HCEC 1CT (cell line): Measurements from ENCODE around the gene SOX4.

ENCODE experiments used
- DNase-seq: peaks from one replicate; pipeline ENCODE4 v3.0.0-alpha.2; 2017

The SOX4 gene

DNA sequence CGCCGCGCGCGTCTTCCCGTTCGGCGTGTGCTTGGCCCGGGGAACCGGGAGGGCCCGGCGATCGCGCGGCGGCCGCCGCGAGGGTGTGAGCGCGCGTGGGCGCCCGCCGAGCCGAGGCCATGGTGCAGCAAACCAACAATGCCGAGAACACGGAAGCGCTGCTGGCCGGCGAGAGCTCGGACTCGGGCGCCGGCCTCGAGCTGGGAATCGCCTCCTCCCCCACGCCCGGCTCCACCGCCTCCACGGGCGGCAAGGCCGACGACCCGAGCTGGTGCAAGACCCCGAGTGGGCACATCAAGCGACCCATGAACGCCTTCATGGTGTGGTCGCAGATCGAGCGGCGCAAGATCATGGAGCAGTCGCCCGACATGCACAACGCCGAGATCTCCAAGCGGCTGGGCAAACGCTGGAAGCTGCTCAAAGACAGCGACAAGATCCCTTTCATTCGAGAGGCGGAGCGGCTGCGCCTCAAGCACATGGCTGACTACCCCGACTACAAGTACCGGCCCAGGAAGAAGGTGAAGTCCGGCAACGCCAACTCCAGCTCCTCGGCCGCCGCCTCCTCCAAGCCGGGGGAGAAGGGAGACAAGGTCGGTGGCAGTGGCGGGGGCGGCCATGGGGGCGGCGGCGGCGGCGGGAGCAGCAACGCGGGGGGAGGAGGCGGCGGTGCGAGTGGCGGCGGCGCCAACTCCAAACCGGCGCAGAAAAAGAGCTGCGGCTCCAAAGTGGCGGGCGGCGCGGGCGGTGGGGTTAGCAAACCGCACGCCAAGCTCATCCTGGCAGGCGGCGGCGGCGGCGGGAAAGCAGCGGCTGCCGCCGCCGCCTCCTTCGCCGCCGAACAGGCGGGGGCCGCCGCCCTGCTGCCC lies 1.1 kb downstream of the SOX4 start:
- DNase-seq = peak; percentile 67

DNA sequence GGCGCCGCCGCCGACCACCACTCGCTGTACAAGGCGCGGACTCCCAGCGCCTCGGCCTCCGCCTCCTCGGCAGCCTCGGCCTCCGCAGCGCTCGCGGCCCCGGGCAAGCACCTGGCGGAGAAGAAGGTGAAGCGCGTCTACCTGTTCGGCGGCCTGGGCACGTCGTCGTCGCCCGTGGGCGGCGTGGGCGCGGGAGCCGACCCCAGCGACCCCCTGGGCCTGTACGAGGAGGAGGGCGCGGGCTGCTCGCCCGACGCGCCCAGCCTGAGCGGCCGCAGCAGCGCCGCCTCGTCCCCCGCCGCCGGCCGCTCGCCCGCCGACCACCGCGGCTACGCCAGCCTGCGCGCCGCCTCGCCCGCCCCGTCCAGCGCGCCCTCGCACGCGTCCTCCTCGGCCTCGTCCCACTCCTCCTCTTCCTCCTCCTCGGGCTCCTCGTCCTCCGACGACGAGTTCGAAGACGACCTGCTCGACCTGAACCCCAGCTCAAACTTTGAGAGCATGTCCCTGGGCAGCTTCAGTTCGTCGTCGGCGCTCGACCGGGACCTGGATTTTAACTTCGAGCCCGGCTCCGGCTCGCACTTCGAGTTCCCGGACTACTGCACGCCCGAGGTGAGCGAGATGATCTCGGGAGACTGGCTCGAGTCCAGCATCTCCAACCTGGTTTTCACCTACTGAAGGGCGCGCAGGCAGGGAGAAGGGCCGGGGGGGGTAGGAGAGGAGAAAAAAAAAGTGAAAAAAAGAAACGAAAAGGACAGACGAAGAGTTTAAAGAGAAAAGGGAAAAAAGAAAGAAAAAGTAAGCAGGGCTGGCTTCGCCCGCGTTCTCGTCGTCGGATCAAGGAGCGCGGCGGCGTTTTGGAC lies 2.0 kb downstream of the SOX4 start:
- DNase-seq = no peak

- peak; percentile 35 for DNase-seq
Observed at GRCh38 chr6:21596145-21596948, 2.8 kb downstream of the SOX4 start.

GRCh38 chr6:21596949-21597682 lies 3.6 kb downstream of the SOX4 start:
- DNase-seq = peak; percentile 72

DNA sequence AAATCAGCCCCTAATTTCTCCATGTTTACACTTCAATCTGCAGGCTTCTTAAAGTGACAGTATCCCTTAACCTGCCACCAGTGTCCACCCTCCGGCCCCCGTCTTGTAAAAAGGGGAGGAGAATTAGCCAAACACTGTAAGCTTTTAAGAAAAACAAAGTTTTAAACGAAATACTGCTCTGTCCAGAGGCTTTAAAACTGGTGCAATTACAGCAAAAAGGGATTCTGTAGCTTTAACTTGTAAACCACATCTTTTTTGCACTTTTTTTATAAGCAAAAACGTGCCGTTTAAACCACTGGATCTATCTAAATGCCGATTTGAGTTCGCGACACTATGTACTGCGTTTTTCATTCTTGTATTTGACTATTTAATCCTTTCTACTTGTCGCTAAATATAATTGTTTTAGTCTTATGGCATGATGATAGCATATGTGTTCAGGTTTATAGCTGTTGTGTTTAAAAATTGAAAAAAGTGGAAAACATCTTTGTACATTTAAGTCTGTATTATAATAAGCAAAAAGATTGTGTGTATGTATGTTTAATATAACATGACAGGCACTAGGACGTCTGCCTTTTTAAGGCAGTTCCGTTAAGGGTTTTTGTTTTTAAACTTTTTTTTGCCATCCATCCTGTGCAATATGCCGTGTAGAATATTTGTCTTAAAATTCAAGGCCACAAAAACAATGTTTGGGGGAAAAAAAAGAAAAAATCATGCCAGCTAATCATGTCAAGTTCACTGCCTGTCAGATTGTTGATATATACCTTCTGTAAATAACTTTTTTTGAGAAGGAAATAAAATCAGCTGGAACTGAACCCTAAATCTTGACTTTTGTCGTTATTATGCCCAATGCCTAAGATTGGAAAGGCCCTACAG lies 4.5 kb downstream of the SOX4 start:
- peak; percentile 40 for DNase-seq

DNA sequence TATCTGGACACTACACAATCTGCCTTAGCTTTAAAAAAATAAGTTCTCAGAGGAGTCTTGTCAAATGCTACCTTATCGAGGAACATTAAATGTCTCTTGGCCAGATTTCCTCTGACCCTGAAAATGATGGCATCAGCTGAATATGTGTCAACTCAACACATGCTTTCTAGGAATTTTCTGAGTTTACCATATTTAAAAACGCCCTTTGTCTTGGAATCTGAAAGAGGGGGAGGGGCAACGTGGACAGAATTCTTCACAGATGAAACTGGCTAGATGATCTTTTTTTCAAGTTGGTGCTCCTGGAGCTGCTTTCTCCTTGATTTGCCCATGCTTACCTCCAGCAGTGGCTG lies 5.1 kb downstream of the SOX4 start:
- DNase-seq = no peak

DNA sequence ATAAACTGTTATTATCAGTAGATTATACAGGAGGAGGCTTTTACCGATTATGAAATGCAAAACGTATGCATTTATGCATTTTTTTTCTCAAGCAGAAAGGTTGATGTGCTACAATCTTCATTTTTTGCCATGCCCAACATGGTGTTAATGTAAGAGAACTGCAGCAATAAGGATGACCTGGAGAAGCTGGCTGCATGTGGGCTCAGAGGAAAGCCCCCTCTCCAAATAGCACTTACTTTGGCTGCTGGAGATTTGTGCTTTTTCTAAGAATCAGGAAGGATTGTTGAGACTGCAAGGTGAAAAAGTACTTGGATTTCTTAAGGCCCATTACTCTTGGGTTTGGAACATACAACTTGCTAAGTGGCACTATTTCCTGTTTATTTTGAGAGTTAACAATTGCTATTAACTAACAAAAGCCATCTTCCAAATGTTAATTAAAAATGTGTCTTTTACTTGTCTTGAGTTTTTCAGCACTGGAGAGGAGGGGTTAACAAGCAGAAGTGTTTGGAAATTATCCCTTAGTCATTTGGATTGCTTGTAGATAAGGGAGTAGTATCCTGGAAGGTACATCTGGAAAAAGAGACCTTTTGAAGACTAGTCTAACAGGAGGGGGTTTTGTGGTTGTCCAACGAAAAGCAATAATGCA lies 5.6 kb downstream of the SOX4 start:
- DNase-seq = no peak

- no peak for DNase-seq
Observed at GRCh38 chr6:21601339-21601923, 7.9 kb downstream of the SOX4 start.

GRCh38 chr6:21601932-21602390 lies 8.4 kb downstream of the SOX4 start:
- DNase-seq = no peak

DNA sequence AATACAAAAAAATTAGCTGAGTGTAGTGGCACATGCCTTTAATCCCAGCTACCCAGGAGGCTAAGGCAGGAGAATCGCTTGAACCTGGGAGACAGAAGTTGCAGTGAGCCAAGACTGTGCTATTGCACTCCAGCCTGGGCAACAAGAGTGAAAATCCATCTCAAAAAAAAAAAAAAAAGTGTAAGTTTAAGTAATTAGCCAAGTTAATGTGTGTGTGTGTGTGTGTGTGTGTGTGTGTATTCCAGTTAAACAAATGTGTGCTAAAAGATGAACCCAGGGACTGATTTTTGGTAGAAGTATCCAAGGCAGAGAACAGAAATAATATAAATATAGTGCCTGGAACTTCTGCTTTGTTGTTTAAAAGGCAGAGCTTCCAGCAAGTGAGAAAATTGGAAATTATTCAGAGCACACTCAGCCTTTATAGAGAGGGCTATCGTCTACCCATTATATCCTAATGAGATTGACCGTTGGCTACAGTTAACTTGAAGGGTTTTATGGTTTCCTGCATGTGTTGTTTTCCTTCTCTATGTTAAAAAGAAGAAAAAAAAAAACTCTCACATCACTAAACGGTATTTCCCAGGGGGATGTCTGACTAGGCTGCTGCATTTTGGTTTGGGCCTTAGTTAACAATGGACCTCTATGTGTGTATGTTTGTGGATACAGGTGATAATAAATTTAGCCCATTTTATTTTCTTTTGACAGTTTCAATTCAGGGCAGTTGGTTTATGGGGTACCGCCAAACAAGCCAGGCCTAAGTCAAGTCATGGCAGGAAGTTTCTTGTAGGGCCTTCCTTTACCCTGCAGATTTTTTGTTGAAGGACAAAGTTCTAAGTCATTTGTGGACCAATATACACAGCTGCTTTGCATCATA lies 9.8 kb downstream of the SOX4 start:
- DNase-seq = no peak

GRCh38 chr6:21604081-21604480 lies 10.5 kb downstream of the SOX4 start:
- DNase-seq = no peak

- DNase-seq = no peak
Observed at GRCh38 chr6:21605166-21605565, 11.6 kb downstream of the SOX4 start.

DNA sequence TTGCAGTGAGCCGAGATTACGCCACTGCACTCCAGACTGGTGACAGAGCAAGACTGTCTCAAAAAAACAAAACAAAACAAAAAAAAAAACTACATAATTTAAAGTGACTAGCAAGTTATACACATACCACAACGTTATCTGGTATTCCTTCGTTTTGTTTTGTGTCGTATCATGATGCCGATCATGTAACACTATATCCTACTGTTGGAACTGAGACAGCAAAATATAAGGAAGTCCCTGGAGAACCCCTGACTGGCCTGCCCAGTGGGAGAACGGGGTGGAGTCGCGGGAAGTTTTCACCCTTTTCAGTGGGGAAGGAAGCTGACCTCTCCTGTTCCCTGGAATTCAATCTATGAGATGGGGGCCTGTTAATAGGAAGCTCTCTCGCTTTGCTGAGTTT lies 15.1 kb downstream of the SOX4 start:
- no peak for DNase-seq

- no peak for DNase-seq
Observed at GRCh38 chr6:21609881-21610329, 16.4 kb downstream of the SOX4 start.

DNA sequence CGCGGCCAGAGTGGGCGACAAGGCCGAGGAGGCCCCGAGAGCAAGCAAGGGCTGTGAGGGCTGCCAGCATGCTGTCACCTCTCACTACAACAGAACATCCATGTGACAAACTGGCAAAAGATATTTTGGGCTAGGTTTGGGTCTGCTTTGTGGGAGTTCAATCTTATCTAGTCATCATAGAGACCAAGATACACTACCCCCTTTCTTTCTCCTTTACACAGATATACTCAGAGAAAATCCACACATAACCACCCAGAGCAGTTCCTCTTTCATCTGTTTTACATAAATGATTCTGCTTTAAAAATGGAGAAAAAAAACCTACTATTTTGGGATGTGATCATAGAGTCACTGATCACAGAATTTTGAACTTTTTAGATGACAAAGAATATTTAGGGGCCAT lies 16.8 kb downstream of the SOX4 start:
- no peak for DNase-seq

DNA sequence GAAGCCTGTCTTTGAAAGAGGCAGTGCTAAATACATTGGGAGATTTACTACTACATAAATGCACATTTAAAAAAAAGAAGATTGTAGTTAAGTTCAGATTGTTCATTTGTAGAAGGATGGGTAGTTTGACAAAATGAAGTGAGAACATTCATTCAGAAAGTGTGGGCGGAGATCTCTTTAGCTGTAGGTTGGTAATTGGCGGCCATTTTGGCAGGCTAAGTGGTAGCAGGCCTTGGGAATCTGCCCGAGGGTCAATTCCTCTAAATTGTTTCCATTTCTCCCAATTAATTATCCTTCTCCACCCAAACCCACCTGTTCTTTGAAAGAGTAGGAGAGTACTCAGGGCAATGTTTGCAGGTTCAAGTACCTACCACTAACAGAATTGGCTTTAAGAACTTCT lies 17.9 kb downstream of the SOX4 start:
- no peak for DNase-seq

DNA sequence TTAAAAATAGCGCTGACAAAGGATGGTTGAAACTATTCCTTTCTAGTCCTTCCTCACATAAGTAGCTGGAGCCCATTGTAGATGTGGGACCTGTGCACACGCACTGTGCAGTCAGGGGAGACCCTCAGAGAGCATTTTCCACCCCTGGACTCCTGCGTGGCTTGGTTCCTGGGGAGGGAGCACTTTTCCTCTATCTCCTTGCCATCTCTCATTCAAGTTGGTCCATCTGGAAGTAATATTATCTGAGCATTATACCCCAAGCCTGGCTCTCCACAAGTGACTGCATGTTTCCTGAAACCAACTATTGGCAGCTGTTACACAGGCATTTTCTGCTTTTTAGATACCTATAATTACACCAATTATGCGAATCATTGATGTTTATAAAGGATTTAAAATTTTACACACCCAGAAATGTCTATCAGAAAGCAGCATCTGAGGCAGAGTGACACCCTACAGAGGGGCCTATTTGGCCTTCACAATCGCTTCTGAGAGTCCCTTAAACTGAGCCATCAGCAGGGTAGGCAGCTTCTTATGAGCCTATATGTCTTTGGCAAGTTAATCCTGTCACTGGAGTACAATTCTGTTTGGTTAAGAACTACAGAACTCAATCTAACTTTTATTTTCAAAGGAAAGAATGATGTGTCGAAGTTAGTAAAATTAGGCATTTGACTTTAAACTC lies 18.7 kb downstream of the SOX4 start:
- no peak for DNase-seq

DNA sequence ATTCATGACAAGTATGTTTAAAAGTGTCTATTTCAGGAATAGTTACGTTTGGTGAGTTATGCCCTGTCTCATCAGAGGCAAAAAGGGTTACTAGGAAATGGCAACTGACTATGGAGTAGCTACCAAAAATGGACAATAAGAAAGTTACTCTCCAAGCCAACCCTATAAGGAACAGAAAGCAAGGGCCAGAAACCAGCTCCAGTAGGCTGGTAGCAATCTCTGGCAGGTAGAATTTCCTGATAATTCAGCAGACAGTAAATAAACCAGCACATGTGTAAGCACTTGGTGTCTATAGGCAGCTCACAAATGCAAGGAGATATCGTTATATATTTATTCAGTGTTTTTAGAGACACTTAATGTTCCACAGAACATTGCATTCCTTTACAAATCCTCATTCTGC lies 20.3 kb downstream of the SOX4 start:
- no peak for DNase-seq

DNA sequence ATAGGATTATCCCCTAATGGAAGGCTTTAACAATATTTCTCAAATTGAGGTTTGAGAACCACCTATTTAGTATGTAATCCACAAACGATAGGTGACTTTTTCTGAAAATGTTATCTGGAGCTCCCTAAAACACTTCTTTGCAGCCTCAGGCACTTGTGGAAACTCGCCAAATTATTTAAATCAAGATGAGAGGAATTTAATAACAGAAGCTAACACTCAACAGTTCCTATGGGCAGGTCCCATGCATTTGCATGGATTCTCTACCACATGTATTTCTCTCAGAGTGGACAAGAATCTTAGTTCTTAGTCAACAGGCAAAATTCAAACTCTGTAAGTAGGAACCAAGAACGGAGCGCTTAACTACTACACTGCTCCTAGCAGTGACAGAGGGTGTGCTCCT lies 20.7 kb downstream of the SOX4 start:
- no peak for DNase-seq
